ENCODE results near the gene LRP1B.

The LRP1B gene

DNA sequence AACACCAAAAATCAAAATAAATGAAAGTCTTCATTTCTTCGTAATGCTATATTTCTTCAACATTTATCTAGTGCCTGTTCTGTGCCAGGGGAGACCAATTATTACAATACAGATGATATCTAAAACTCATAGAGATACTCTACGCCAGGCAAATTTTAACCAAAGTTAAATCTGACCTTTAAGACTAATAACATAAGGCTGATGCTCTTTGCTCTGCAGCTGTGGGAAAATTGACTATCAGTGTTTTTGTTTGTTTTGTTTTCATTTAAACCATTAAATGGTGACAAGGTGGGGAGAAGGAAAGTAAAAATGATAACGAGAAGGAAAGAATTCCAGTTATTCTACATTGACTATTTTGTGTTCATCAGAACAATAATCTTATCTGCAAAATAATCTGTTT lies 406.4 kb downstream of the LRP1B start:
- Histone ChIP-seq H3K9me3 (ENCODE audit: control insufficient read depth in 2 of 2, low read length in 2 of 2) (no peaks in the 10 kb centered on the region), H3K27ac (ENCODE audit: low read length) (no peak overlapping the region), H3K9ac (ENCODE audit: low read length in 2 of 2) (no peak overlapping the region), H3K27me3 (ENCODE audit: control insufficient read depth in 1 of 2, insufficient read depth in 2 of 2, low read length in 2 of 2) (no peaks in the 10 kb centered on the region), H3K4me3 (ENCODE audit: low read length in 2 of 2) (no peak overlapping the region), H3K36me3 (ENCODE audit: control insufficient read depth in 2 of 2, insufficient read depth in 2 of 2, low read length in 2 of 2) (no peaks in the 10 kb centered on the region), H3K4me1 (ENCODE audit: control insufficient read depth, insufficient read depth, low read length) (no peaks in the 10 kb centered on the region)

DNA sequence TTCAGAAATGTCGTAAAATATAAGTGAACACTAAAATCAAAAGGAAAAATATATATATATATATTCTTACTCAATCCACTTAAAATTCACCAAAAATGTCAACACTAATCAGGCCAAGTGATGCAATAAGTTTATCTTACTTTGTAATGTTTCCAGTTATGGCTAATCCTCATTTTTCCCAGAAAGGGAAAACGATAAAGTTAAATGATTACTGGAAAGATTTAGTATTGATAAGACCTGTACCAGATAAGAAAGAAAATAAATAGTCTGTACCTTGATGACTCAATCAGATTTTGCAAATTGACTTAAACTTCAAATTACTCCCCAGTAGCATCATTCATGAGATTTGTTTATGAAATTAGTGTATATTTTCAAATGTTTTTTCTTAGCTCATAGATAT lies 407.0 kb downstream of the LRP1B start:
- Histone ChIP-seq H3K27me3 (ENCODE audit: control insufficient read depth in 1 of 2, insufficient read depth in 2 of 2, low read length in 2 of 2) (no peaks in the 10 kb centered on the region), H3K4me1 (ENCODE audit: control insufficient read depth, insufficient read depth, low read length) (no peaks in the 10 kb centered on the region), H3K4me3 (ENCODE audit: low read length in 2 of 2) (no peak overlapping the region), H3K9ac (ENCODE audit: low read length in 2 of 2) (no peak overlapping the region), H3K36me3 (ENCODE audit: control insufficient read depth in 2 of 2, insufficient read depth in 2 of 2, low read length in 2 of 2) (no peaks in the 10 kb centered on the region), H3K27ac (ENCODE audit: low read length) (no peak overlapping the region), H3K9me3 (ENCODE audit: control insufficient read depth in 2 of 2, low read length in 2 of 2) (no peaks in the 10 kb centered on the region)

DNA sequence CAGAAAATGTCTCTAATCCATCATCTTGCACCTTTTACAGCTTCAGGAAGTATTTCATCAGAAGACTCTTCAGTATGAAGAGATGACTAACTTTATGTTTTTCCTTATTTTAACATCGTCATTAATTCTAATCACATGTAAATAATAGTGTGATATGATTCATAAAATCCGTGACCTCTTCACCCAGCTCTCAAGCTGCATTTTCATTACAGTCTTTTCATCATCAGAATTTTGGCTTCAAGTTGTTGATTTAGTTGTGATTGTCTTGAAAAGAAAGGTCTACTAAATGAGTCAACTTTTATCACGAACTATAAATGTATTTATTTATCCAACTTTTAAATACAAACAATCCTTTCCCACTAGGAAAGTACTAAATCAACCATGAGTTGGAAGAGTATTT lies 410.3 kb downstream of the LRP1B start:
- H3K27me3 ChIP-seq (ENCODE audit: control insufficient read depth in 1 of 2, insufficient read depth in 2 of 2, low read length in 2 of 2): no peaks in the 10 kb centered on the region
- no peak overlapping the region for H3K27ac ChIP-seq (ENCODE audit: low read length)
- H3K4me3 ChIP-seq (ENCODE audit: low read length in 2 of 2): no peak overlapping the region
- no peaks in the 10 kb centered on the region for H3K36me3 ChIP-seq (ENCODE audit: control insufficient read depth in 2 of 2, insufficient read depth in 2 of 2, low read length in 2 of 2)
- no peaks in the 10 kb centered on the region for H3K9me3 ChIP-seq (ENCODE audit: control insufficient read depth in 2 of 2, low read length in 2 of 2)
- H3K4me1 ChIP-seq (ENCODE audit: control insufficient read depth, insufficient read depth, low read length): no peaks in the 10 kb centered on the region
- no peak overlapping the region for H3K9ac ChIP-seq (ENCODE audit: low read length in 2 of 2)

DNA sequence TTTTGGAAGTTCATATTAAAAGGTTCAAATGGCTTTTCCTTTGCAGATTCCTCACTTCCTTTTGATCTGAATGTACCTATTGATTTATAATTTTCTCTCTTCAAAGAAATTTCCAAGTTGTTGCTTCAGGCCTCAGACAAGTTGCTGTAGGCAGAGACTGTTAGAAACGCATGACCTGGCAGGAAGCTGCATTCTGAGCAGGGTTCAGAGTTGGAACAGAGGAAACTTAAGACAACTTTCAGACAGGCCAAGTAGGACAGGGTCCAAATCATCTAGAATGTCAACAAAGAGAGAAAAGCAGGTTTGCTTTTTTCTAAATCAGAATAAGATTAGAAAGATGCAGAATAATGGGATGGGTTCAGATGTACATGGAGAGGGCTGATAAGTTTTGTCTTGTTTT lies 416.3 kb downstream of the LRP1B start:
- no peak overlapping the region for H3K27ac ChIP-seq (ENCODE audit: low read length)
- H3K9ac ChIP-seq (ENCODE audit: low read length in 2 of 2): no peak overlapping the region
- H3K4me3 ChIP-seq (ENCODE audit: low read length in 2 of 2): no peak overlapping the region
- H3K4me1 ChIP-seq (ENCODE audit: control insufficient read depth, insufficient read depth, low read length): no peaks in the 10 kb centered on the region
- no peaks in the 10 kb centered on the region for H3K27me3 ChIP-seq (ENCODE audit: control insufficient read depth in 1 of 2, insufficient read depth in 2 of 2, low read length in 2 of 2)
- no peaks in the 10 kb centered on the region for H3K36me3 ChIP-seq (ENCODE audit: control insufficient read depth in 2 of 2, insufficient read depth in 2 of 2, low read length in 2 of 2)
- no peaks in the 10 kb centered on the region for H3K9me3 ChIP-seq (ENCODE audit: control insufficient read depth in 2 of 2, low read length in 2 of 2)

DNA sequence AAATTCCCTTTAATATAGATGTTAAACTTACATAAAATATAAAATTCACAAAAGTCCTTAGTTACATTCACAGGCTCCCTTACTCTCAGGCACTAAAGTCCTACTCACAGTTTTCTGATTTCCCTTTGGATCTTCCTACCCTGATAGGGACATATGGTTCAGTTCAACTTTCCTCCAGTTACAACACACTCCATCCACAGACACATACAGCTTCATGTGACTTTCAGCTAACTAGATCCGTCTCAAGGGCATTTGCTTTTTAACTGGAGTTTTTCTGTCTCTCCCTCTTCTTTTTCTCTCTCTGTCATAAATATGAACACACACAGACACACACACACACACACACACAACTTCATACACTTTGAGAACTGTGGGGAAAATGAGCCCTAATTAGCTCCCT lies 419.2 kb downstream of the LRP1B start:
- no peak overlapping the region for H3K4me3 ChIP-seq (ENCODE audit: low read length in 2 of 2)
- no peaks in the 10 kb centered on the region for H3K27me3 ChIP-seq (ENCODE audit: control insufficient read depth in 1 of 2, insufficient read depth in 2 of 2, low read length in 2 of 2)
- no peak overlapping the region for H3K27ac ChIP-seq (ENCODE audit: low read length)
- H3K9me3 ChIP-seq (ENCODE audit: control insufficient read depth in 2 of 2, low read length in 2 of 2): no peaks in the 10 kb centered on the region
- H3K4me1 ChIP-seq (ENCODE audit: control insufficient read depth, insufficient read depth, low read length): no peaks in the 10 kb centered on the region
- no peak overlapping the region for H3K9ac ChIP-seq (ENCODE audit: low read length in 2 of 2)
- H3K36me3 ChIP-seq (ENCODE audit: control insufficient read depth in 2 of 2, insufficient read depth in 2 of 2, low read length in 2 of 2): no peaks in the 10 kb centered on the region

DNA sequence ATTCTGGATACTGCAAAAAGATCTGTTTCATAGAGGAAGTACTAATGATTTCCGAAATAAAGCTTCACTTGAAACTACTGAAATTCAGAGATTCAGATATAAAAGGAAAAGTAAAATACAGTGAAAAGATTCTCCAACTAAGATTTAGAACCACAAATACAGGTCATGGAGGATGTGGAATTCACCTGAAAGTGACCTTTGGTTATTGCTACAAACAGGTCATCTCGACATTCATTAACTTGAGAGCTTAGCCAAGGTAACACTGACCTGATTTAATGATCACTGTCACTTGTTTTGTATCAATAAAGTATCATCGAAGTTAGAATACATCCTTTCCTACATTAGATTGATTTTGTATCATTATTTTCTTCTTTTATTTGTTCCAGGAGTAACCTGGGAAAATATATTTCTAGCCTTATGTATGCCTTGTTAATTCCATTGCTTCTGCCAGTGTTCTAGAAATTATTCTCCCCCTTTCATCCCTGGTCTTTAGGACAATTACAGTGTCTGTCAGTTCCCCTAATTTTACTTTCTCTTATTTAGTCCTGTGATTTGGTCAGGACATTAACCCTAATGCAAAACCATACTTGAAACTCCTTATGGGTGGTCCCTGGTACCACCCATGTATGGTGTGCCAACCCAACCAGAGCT lies 420.1 kb downstream of the LRP1B start:
- no peak overlapping the region for H3K27ac ChIP-seq (ENCODE audit: low read length)
- H3K27me3 ChIP-seq (ENCODE audit: control insufficient read depth in 1 of 2, insufficient read depth in 2 of 2, low read length in 2 of 2): no peaks in the 10 kb centered on the region
- no peak overlapping the region for H3K9ac ChIP-seq (ENCODE audit: low read length in 2 of 2)
- H3K36me3 ChIP-seq (ENCODE audit: control insufficient read depth in 2 of 2, insufficient read depth in 2 of 2, low read length in 2 of 2): no peaks in the 10 kb centered on the region
- H3K4me3 ChIP-seq (ENCODE audit: low read length in 2 of 2): no peak overlapping the region
- H3K4me1 ChIP-seq (ENCODE audit: control insufficient read depth, insufficient read depth, low read length): no peaks in the 10 kb centered on the region
- H3K9me3 ChIP-seq (ENCODE audit: control insufficient read depth in 2 of 2, low read length in 2 of 2): no peaks in the 10 kb centered on the region

DNA sequence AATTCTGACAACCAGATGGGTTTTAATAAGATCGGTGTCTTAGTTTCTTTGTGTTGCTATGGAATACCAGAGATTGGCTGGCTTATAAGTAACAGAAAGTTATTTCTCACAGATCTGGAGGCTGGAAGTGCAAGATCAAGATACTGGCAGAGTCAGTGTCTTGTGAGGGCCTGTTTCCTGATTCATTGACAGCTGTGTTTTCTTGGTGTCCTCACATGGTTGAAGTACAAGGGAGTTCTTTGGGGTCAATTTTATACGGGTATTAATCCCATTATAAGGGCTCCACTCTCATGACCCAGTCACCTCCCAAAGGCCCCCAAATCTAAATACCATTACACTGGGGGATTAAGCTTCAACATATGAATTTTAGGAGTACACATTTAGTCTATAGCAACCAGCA lies 421.1 kb downstream of the LRP1B start:
- no peaks in the 10 kb centered on the region for H3K27me3 ChIP-seq (ENCODE audit: control insufficient read depth in 1 of 2, insufficient read depth in 2 of 2, low read length in 2 of 2)
- H3K9me3 ChIP-seq (ENCODE audit: control insufficient read depth in 2 of 2, low read length in 2 of 2): no peaks in the 10 kb centered on the region
- H3K36me3 ChIP-seq (ENCODE audit: control insufficient read depth in 2 of 2, insufficient read depth in 2 of 2, low read length in 2 of 2): no peaks in the 10 kb centered on the region
- H3K4me1 ChIP-seq (ENCODE audit: control insufficient read depth, insufficient read depth, low read length): no peaks in the 10 kb centered on the region
- no peak overlapping the region for H3K4me3 ChIP-seq (ENCODE audit: low read length in 2 of 2)
- no peak overlapping the region for H3K27ac ChIP-seq (ENCODE audit: low read length)
- no peak overlapping the region for H3K9ac ChIP-seq (ENCODE audit: low read length in 2 of 2)

DNA sequence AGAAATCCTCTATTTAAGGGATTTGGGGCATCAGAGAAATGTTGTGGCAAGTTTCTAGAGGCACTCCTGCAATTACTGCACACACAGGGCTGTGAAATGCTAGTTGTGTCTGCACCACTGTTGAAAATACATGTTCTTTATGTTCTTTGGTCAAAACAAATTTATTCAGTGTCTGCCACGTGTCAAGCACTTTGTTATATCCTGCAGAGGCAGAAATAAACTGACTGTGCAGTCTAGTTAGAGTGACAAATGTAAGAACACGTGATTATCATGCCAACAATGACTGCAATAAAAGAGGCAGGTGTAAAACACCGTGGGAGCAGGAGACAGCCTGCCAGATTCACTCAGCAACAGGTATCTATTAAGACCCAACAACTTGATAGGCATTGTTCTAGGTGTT lies 423.3 kb downstream of the LRP1B start:
- H3K36me3 ChIP-seq (ENCODE audit: control insufficient read depth in 2 of 2, insufficient read depth in 2 of 2, low read length in 2 of 2): no peaks in the 10 kb centered on the region
- H3K27ac ChIP-seq (ENCODE audit: low read length): no peak overlapping the region
- H3K27me3 ChIP-seq (ENCODE audit: control insufficient read depth in 1 of 2, insufficient read depth in 2 of 2, low read length in 2 of 2): no peaks in the 10 kb centered on the region
- H3K9ac ChIP-seq (ENCODE audit: low read length in 2 of 2): no peak overlapping the region
- H3K9me3 ChIP-seq (ENCODE audit: control insufficient read depth in 2 of 2, low read length in 2 of 2): no peaks in the 10 kb centered on the region
- no peaks in the 10 kb centered on the region for H3K4me1 ChIP-seq (ENCODE audit: control insufficient read depth, insufficient read depth, low read length)
- H3K4me3 ChIP-seq (ENCODE audit: low read length in 2 of 2): no peak overlapping the region

DNA sequence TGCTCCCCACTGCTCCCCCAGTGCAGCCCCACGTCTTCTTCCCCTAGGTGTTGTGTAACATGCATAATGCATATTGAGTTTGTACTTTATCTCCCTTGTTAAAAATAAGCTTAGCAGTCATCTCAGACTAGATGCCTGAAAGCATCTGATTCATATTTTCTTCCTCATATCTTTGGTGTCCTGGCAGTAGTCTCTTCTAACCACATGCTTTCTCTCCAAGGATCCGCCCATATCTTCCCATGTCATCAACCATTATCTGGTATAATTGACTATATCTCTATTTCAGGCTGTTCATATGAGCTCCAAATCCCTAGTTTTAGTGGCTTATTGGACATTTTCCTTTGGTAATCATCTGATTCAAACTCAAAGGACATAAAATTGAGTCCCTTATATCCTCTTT lies 426.3 kb downstream of the LRP1B start:
- Histone ChIP-seq H3K9me3 (ENCODE audit: control insufficient read depth in 2 of 2, low read length in 2 of 2) (no peaks in the 10 kb centered on the region), H3K9ac (ENCODE audit: low read length in 2 of 2) (no peak overlapping the region), H3K27ac (ENCODE audit: low read length) (no peak overlapping the region), H3K36me3 (ENCODE audit: control insufficient read depth in 2 of 2, insufficient read depth in 2 of 2, low read length in 2 of 2) (no peaks in the 10 kb centered on the region), H3K4me1 (ENCODE audit: control insufficient read depth, insufficient read depth, low read length) (no peaks in the 10 kb centered on the region), H3K27me3 (ENCODE audit: control insufficient read depth in 1 of 2, insufficient read depth in 2 of 2, low read length in 2 of 2) (no peaks in the 10 kb centered on the region), H3K4me3 (ENCODE audit: low read length in 2 of 2) (no peak overlapping the region)

DNA sequence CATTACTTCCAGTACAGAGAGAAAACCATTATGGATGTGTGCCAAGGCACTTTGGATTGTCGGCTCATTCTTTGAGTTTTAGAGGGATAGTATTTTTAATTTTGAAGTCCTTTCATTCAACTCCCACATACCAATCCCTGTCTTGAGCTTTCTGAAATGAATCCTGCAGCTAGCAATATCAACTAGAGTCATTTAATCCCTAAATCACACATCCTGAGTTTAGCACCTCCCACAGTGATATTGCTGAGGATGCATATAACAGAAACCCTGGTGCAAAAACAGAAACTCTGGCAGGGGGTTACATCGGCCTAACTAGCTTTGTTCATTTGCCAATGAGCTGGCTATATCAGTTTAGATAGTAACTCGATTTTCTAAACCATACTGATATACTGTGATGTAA lies 427.3 kb downstream of the LRP1B start:
- H3K36me3 ChIP-seq (ENCODE audit: control insufficient read depth in 2 of 2, insufficient read depth in 2 of 2, low read length in 2 of 2): no peaks in the 10 kb centered on the region
- H3K27ac ChIP-seq (ENCODE audit: low read length): no peak overlapping the region
- no peaks in the 10 kb centered on the region for H3K9me3 ChIP-seq (ENCODE audit: control insufficient read depth in 2 of 2, low read length in 2 of 2)
- no peaks in the 10 kb centered on the region for H3K27me3 ChIP-seq (ENCODE audit: control insufficient read depth in 1 of 2, insufficient read depth in 2 of 2, low read length in 2 of 2)
- no peak overlapping the region for H3K9ac ChIP-seq (ENCODE audit: low read length in 2 of 2)
- no peak overlapping the region for H3K4me3 ChIP-seq (ENCODE audit: low read length in 2 of 2)
- H3K4me1 ChIP-seq (ENCODE audit: control insufficient read depth, insufficient read depth, low read length): peaks cover 3% of the 10 kb centered on the region

DNA sequence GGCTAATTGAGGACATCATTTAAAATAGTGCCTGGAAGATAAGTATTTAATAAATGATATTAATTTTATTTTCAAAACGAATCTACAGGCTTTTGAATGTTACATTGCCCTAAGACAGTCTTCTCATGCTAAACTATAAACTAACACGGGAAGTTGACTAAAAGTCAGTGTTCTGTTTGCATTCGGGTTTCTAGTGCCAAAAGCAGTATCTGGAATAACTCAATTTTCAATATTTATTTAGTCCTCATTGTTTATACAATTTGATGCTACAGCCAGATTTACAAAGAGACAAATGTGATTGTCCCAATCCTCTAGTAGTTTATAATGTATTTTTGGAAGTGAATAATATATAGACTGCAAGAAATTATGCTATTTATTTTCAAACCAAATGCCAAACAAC lies 429.2 kb downstream of the LRP1B start:
- no peaks in the 10 kb centered on the region for H3K9me3 ChIP-seq (ENCODE audit: control insufficient read depth in 2 of 2, low read length in 2 of 2)
- H3K27me3 ChIP-seq (ENCODE audit: control insufficient read depth in 1 of 2, insufficient read depth in 2 of 2, low read length in 2 of 2): no peaks in the 10 kb centered on the region
- no peak overlapping the region for H3K27ac ChIP-seq (ENCODE audit: low read length)
- H3K4me1 ChIP-seq (ENCODE audit: control insufficient read depth, insufficient read depth, low read length): peaks cover 5% of the 10 kb centered on the region
- H3K9ac ChIP-seq (ENCODE audit: low read length in 2 of 2): no peak overlapping the region
- H3K4me3 ChIP-seq (ENCODE audit: low read length in 2 of 2): no peak overlapping the region
- no peaks in the 10 kb centered on the region for H3K36me3 ChIP-seq (ENCODE audit: control insufficient read depth in 2 of 2, insufficient read depth in 2 of 2, low read length in 2 of 2)

All from stomach smooth muscle (tissue), 2 donors.